OCI-LY7 (cell line): ENCODE data around the gene FBLN1.

ENCODE experiments used
- CTCF ChIP-seq: fragments of 200-600 bp; sonication (generic); conservative IDR thresholded peaks from 2 replicates; pipeline ENCODE4 v1.5.1; 2014; ENCODE audit warnings: mild to moderate bottlenecking, antibody characterized with exemption, low read length, moderate library complexity, mixed read lengths
- EZH2phosphoT487 ChIP-seq: fragments of 200-600 bp; sonication (generic); IDR thresholded peaks from 2 replicates; pipeline ENCODE4 v1.6.1; 2018; ENCODE audit warnings: low read depth, borderline replicate concordance, mild to moderate bottlenecking, mixed run types, antibody characterized with exemption, low read length, moderate library complexity, mixed read lengths

- TF ChIP-seq CTCF (peak; percentile 83), EZH2phosphoT487 (no peak)
Observed at GRCh38 chr22:45645526-45646414, 143.1 kb downstream of the FBLN1 start.
